ENCODE data around the gene RPS6KL1.

Gene RPS6KL1

GRCh38 chr14:74951443-74952179, 28.6 kb upstream of the RPS6KL1 start:
- no peak overlapping the region for H3K4me3 ChIP-seq (ENCODE audit: low read depth, low read length)
- TF ChIP-seq CTCF (IDR thresholded peaks at IDR 0.05; ENCODE audit: low read depth, low read length): no peak

- no peak overlapping the region for H3K4me3 ChIP-seq (ENCODE audit: low read depth, low read length)
- TF ChIP-seq CTCF (IDR thresholded peaks at IDR 0.05; ENCODE audit: low read depth, low read length): no peak
These were observed 27.9 kb upstream of the RPS6KL1 start for GRCh38 chr14:74950795-74951442.

GRCh38 chr14:74949859-74950573, 27.0 kb upstream of the RPS6KL1 start:
- TF ChIP-seq CTCF (IDR thresholded peaks at IDR 0.05; ENCODE audit: low read depth, low read length): no peak
- H3K4me3 ChIP-seq (ENCODE audit: low read depth, low read length): no peak overlapping the region

- no peak for TF ChIP-seq CTCF (IDR thresholded peaks at IDR 0.05; ENCODE audit: low read depth, low read length)
- H3K4me3 ChIP-seq (ENCODE audit: low read depth, low read length): no peak overlapping the region
These were observed 26.1 kb upstream of the RPS6KL1 start for GRCh38 chr14:74949191-74949601.

GRCh38 chr14:74948228-74949175, 25.4 kb upstream of the RPS6KL1 start:
- TF ChIP-seq CTCF (IDR thresholded peaks at IDR 0.05; ENCODE audit: low read depth, low read length): no peak
- no peak overlapping the region for H3K4me3 ChIP-seq (ENCODE audit: low read depth, low read length)

- TF ChIP-seq CTCF (IDR thresholded peaks at IDR 0.05; ENCODE audit: low read depth, low read length): no peak
- H3K4me3 ChIP-seq (ENCODE audit: low read depth, low read length): no peak overlapping the region
These were observed 24.5 kb upstream of the RPS6KL1 start for GRCh38 chr14:74947353-74948227.
